Mucosa of rectum (tissue), 2 donors: Measurements from ENCODE around the gene OR2V2.

Source experiments
- H3K27ac ChIP-seq, 2 donors: one replicate each; pipeline ENCODE4 v1.7.0; 2013; ENCODE audit warnings: inconsistent platforms in 2 of 2, low read depth in 2 of 2, low read length in 2 of 2
- H3K27me3 ChIP-seq, 2 donors: one replicate each; pipeline ENCODE4 v1.7.0; 2013; ENCODE audit warnings: low read length in 2 of 2; ENCODE audit not compliant: control insufficient read depth in 2 of 2, insufficient read depth in 2 of 2
- H3K36me3 ChIP-seq, 2 donors: one replicate each; pipeline ENCODE4 v1.7.0; 2013; ENCODE audit warnings: low read length in 2 of 2; ENCODE audit not compliant: control insufficient read depth in 2 of 2, insufficient read depth in 2 of 2
- H3K4me1 ChIP-seq, 2 donors: one replicate each; pipeline ENCODE4 v1.7.0; 2013; ENCODE audit warnings: low read length in 2 of 2, mild to moderate bottlenecking in 1 of 2; ENCODE audit not compliant: control insufficient read depth in 2 of 2, insufficient read depth in 2 of 2
- H3K4me3 ChIP-seq, 2 donors: one replicate each; pipeline ENCODE4 v1.7.0; 2013; ENCODE audit warnings: low read length in 2 of 2
- H3K9ac ChIP-seq, 2 donors: one replicate each; pipeline ENCODE4 v1.7.0; 2013; ENCODE audit warnings: low read length in 2 of 2, low read depth in 1 of 2, mild to moderate bottlenecking in 1 of 2
- H3K9me3 ChIP-seq, 2 donors: one replicate each; pipeline ENCODE4 v1.7.0; 2013; ENCODE audit warnings: low read length in 2 of 2; ENCODE audit not compliant: control insufficient read depth in 2 of 2
- donor health status: healthy.
- donor health status: Normal muscosa, but diverticular disease.

Gene OR2V2

DNA sequence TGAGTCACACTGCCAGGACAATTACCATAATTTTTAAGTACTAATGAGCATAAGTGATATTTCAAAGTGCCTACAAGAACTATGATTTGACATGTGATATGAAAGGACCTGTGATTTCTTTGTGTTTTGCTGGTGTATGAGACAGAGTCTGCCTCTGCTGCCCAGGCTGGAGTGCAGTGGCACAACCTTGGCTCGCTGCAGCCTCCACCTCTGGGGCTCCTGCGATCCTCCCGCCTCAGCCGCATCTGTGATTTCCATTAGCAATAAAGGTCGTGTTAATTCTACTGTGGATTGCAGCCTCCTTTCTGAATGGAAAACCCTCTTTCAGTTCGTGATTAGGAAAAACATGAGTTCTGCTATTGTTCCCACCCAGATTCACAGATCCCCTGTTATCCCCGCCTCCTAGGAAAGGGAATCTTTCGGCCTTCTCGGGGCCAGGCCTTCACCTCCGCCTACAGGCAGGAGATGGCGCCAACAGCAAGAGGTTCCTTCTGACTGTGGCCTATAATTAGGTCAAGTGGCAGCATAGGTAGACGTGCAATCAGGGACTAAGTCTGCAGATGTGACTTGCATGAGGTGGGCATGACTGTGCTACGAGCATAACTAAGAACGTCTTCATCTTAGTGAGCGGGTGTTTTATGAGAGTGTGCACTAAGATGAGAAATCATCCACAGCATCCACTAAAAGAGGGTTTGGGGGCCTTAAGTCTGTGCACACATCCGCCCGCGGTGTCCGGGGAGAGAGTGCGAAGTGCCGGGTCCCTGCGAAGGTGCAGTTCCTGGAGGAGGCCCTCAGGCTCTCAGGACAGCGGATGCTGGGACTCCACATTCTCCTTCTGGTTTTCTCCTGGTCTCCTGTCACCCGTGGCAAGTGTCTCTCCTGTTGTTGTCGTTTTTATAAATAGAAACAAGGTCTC, 34.5 kb downstream of the OR2V2 start:
- H3K27me3 ChIP-seq = no peaks in the 10 kb centered on the region
- H3K4me3 ChIP-seq = no peak overlapping the region
- peak overlapping the region in 1 of 2 donors; percentile 24 for H3K9ac ChIP-seq
- H3K4me1 ChIP-seq = peaks cover 4 to 5% of the 10 kb centered on the region in 2 donors
- H3K27ac ChIP-seq = peak overlapping the region in 1 of 2 donors; percentile 23
- no peaks in the 10 kb centered on the region for H3K36me3 ChIP-seq
- H3K9me3 ChIP-seq = no peaks in the 10 kb centered on the region

DNA sequence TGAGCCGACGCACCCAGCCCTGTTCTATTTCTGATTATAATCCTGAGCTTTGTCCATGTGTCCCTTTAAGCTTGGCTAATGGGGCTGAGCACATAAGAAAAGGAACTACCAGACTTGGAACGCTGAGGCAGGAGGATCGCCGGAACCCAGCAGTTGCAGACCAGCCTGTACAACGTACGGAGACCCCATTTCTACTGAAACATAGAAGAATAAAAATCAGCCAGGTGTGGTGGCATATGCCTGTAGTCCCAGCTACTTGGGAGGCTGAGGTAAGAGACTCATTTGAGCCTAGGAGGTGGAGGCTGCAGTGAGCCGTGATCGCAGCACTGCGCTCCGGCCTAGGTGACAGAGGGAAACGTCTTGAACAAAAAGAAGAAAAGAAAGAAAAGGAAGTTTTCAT, 35.3 kb downstream of the OR2V2 start:
- Histone ChIP-seq H3K9me3 (no peaks in the 10 kb centered on the region), H3K9ac (no peak overlapping the region), H3K4me1 (peaks cover 6% of the 10 kb centered on the region in 2 donors), H3K27me3 (no peaks in the 10 kb centered on the region), H3K4me3 (no peak overlapping the region), H3K36me3 (no peaks in the 10 kb centered on the region), H3K27ac (no peak overlapping the region)

DNA sequence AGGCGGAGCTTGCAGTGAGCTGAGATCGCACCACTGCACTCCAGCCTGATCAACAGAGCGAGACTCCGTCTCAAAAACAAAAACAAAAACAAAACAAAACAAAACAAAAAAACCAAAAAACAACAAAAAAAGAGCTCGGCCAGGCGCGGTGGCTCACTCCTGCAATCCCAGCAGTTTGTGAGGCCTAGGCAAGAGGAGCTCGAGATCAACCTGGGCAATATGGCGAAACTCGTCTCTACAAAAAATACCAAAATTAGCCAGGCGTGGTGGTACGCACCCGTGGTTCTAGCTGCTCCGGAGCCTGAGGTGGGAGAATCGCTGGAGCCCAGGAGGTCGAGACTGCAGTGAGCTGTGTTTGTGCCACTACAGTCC, 37.4 kb downstream of the OR2V2 start:
- no peaks in the 10 kb centered on the region for H3K27me3 ChIP-seq
- H3K4me1 ChIP-seq = peaks cover 9 to 10% of the 10 kb centered on the region in 2 donors
- H3K36me3 ChIP-seq = no peaks in the 10 kb centered on the region
- H3K9ac ChIP-seq = no peak overlapping the region
- no peak overlapping the region for H3K27ac ChIP-seq
- no peaks in the 10 kb centered on the region for H3K9me3 ChIP-seq
- peak overlapping the region; percentile 55 to 57 for H3K4me3 ChIP-seq

DNA sequence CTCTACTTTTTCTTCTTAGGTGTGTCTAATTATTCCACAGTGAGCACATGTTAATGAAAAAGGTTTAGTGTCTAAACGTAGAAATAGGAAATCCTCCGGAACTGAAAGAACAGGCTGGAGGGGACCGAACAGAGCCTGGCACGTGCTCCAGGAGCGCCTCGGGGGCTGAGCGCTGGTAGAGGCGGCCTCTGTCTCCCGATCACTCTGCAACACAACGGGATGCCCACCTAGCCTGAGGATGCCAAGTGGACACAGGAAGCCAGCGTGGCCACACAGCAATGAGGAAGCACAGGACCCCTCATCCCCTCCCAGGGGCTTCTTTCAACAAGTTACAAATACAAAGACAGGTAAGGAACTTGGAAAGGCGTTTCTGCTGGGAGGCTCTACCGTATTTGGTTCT, 38.2 kb downstream of the OR2V2 start:
- H3K27me3 ChIP-seq = no peaks in the 10 kb centered on the region
- no peaks in the 10 kb centered on the region for H3K36me3 ChIP-seq
- no peak overlapping the region for H3K4me3 ChIP-seq
- no peak overlapping the region for H3K9ac ChIP-seq
- H3K27ac ChIP-seq = no peak overlapping the region
- peaks cover 11 to 13% of the 10 kb centered on the region in 2 donors for H3K4me1 ChIP-seq
- H3K9me3 ChIP-seq = no peaks in the 10 kb centered on the region

DNA sequence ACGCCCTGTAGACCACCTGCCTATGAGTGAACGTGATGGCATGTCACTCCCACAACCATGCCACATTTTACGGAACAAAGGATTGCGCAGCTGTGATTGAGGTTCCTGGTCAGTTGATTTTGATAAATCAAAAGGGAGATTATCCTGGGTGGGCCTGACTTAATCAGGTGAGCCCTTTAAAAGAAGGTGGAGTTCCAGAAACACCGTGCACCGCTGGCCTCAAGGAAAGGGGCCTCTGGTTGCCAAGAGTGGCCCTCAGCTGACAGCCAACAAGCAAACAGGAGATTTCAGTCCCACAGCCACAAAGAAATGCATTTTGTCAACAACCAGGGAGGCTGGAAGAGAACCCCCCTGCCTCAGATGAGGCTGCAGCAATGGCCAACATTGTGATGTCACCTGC, 38.6 kb downstream of the OR2V2 start:
- H3K36me3 ChIP-seq = no peaks in the 10 kb centered on the region
- no peak overlapping the region for H3K9ac ChIP-seq
- no peaks in the 10 kb centered on the region for H3K27me3 ChIP-seq
- H3K9me3 ChIP-seq = no peaks in the 10 kb centered on the region
- no peak overlapping the region for H3K4me3 ChIP-seq
- no peak overlapping the region for H3K27ac ChIP-seq
- peaks cover 13 to 14% of the 10 kb centered on the region in 2 donors for H3K4me1 ChIP-seq

DNA sequence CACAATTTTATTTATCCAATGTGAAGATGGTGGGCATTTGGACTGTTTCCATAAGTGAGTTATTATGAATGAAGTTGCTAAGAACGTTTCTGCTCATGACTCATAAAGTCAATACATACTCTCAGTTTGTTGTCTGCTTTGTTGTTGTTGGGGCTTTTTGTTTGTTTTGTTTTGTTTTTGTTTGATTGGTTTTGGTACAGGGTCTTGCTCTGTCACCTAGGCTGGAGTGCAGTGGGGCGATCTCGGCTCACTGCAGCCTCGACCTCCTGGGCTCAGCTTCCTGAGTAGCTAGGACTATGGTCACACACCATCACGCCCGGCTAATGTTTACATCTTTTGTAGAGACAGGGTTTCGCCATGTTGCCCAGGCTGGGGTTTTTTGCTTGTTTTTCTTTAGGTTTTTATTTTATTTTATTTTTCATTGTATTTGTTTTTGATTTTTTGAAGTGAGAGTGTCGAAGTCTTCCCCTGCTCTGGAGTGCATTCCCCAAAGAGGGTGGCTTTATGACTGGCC, 39.7 kb downstream of the OR2V2 start:
- Histone ChIP-seq H3K27me3 (no peaks in the 10 kb centered on the region), H3K27ac (no peak overlapping the region), H3K4me3 (no peak overlapping the region), H3K36me3 (no peaks in the 10 kb centered on the region), H3K9ac (no peak overlapping the region), H3K9me3 (no peaks in the 10 kb centered on the region), H3K4me1 (peaks cover 12 to 14% of the 10 kb centered on the region in 2 donors)

DNA sequence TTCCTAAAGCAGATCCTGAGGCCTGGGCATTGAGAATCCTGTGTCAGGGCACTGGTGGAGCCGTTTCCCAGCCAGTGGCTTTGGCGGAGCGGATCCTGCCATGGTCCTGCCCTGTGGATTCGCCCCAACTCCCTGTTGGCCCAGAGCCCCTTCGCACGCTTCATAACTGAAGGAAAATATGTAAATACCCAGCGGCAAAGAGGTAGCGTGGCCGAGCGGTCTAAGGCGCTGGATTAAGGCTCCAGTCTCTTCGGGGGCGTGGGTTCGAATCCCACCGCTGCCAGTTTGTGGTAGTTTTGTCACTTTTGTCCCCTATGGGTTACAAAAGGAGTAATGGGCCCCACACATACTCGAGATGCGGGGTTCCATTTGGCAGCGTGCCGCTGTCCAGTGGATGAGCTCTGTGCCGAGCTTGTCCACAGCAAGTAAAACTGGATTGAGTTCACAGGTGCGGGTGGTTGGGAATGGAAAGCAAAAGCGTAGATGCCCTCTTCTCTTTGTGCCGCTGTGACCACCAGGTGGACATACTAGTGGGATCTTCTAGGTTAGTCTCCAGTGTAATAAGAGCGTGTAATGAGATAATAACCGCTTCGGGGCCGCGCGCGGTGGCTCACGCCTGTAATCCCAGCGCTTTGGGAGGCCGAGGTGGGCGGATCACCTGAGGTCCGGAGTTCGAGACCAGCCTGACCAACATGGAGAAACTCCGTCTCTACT, 40.3 kb downstream of the OR2V2 start:
- Histone ChIP-seq H3K4me3 (peak overlapping the region; percentile 45 to 65), H3K4me1 (peaks cover 12 to 20% of the 10 kb centered on the region in 2 donors), H3K9me3 (no peaks in the 10 kb centered on the region), H3K36me3 (no peaks in the 10 kb centered on the region), H3K9ac (no peak overlapping the region), H3K27me3 (no peaks in the 10 kb centered on the region), H3K27ac (no peak overlapping the region)

DNA sequence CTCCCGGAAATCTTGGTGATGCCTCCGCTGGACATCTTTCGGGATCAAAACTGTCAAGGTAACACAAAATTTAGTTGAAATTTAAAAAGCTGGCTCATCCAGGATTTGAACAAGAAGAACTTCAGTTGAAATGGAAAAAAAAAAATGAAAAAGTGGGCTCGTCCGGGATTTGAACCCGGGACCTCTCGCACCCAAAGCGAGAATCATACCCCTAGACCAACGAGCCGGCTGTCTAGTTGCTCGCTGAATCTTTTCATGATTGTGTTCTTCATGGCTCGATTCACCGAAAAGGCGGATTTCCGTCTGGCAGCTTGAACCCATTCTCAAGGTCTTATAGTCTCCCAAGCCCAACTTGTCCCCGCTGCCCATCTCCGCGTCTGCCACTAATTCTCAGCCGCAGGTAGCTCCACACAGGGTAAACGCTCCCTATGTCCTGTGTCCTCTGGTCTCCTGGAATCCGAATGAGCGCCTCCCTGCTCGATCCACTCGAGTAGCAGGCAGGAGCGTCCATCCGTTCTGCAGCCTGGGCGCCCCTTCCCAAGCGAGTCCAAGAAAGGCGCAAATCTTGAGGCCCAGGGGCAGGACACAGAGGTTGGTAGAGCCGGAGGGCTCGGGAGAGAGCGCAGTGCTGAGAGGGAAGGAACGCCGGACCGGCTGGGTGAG, 41.4 kb downstream of the OR2V2 start:
- Histone ChIP-seq H3K36me3 (no peaks in the 10 kb centered on the region), H3K9ac (peak overlapping the region; percentile 88 to 91), H3K9me3 (no peaks in the 10 kb centered on the region), H3K27ac (peak overlapping the region; percentile 72 to 75), H3K27me3 (no peaks in the 10 kb centered on the region), H3K4me3 (peak overlapping the region; percentile 90 to 98), H3K4me1 (peaks cover 15 to 18% of the 10 kb centered on the region in 2 donors)

DNA sequence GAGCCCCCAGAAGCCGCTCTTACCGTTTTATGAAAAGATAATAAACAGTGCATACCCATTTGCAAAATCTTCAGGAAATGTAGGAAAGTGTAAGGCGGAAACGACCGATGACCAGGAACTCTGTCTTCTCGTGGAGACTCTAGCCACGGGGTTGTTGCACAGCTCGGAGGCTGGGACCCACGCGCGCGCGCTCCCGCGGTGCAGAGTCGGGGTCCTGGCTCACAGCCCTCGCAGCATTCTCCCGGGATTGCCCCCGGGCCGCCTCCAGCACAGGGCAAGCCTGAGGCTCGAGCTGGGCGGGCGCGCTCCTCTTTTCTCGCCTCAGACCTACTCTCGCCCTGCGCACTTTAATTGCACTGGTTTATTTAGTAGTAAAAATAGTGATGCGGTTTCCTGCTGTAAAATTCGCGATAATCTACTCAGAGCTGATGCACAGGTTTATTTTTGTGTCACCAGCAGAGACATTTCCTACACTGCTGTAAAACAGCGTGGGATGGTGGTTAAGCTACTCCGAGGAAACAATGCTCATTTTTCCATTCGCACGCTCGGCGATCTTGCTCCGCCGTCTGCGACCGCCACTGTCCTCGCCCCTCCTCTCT, 42.1 kb downstream of the OR2V2 start:
- Histone ChIP-seq H3K9me3 (no peaks in the 10 kb centered on the region), H3K4me1 (peaks cover 15% of the 10 kb centered on the region in 2 donors), H3K27me3 (no peaks in the 10 kb centered on the region), H3K4me3 (peak overlapping the region; percentile 90 to 98), H3K36me3 (no peaks in the 10 kb centered on the region), H3K27ac (peak overlapping the region; percentile 72 to 75), H3K9ac (peak overlapping the region; percentile 88 to 91)
